Middle frontal gyrus (tissue), 1 donor: Measurements from ENCODE around the gene KIFC3.
"Not testable (repeated sequence)": the region's sequence is repeated elsewhere in the genome, so short reads cannot be mapped to it uniquely, and the experiment has no call there.

ENCODE experiments used
- DNase-seq: peaks from one replicate; pipeline ENCODE4 v3.0.0-alpha.2; 2015; ENCODE audit warnings: low spot score; ENCODE audit errors: extremely low spot score

Gene KIFC3

DNA sequence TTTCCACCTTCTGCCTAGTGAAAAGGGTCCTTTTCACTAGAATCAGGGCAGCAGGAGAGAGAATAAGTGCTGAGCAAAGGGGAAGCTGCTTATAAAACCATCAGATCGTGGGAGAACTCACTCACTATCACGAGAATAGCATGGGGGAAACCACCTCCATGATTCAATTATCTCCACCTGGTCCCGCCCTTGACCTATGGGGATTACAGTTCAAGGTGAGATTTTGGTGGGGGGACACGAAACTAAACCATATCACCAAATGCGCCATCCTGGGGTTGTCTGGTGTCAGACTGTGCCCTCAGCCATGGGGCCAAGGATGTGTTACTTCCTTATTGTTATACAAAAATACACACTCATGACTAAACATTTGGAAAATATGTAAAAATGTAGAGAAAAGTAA is 77.1 kb downstream of the KIFC3 start:
- no peak for DNase-seq

- DNase-seq: no peak
These were observed 77.8 kb downstream of the KIFC3 start for GRCh38 chr16:57724531-57724930.

GRCh38 chr16:57723170-57723569 is 79.1 kb downstream of the KIFC3 start:
- no peak for DNase-seq

DNA sequence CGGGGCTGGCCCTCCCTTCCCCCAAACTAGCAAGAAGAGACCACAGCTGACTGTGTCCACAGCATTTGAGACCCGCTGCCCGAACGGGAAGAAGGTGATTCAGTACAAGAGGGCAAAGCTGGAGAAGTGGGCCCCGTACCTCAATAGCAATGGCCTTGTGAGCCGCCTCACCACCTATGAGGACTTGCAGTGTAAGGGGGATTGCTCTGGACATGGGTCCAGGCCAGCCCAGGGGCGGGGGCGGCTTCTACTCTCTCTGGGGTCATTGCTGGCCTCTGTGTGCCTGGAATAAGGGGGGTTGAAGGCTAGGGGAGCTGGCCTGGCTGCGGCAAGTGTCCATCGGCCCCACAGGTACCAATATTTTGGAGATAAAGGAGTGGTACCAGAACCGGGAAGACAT is 79.6 kb downstream of the KIFC3 start:
- DNase-seq: no peak

GRCh38 chr16:57722210-57722499 is 80.1 kb downstream of the KIFC3 start:
- DNase-seq: no peak

GRCh38 chr16:57721356-57722209 is 80.7 kb downstream of the KIFC3 start:
- DNase-seq: no peak

DNA sequence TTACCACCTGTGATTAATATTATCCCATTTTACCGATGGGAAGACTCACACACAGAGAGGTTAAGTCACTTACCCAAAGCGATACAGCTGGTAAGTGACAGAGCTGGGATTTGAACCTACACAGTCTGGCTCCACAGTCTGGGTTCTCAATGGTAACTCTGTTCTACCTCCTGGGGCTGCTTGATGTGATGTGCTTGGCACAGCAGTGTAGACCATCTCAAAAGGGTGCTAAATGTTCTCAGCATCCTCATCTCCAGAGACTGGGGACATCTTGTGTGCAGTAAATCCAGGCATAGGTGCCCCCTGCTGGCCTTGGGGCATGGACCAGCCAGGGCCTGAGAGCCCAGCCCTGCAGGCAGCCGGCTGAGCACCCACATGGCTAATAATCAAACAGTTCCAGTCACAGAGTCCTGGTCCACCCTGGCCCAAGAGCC is 82.1 kb downstream of the KIFC3 start:
- no peak for DNase-seq

DNA sequence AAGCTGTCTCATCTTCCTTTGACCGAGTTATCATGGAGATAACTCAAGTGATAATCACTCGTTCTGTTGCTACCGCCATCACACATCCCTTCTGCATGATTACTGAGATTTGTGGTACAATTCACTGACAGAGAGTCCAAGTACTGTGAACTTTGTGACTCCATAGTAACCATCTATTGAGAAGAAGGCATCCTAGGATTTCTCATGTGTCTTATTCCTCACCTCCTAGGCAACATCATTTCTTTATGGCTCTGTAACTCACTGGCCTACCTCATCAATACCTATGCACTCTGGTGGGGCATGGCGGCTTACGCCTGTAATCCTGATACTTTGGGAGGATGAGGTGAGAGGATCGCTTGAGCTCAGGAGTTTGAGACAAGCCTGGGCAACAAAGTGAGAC is 88.2 kb downstream of the KIFC3 start:
- DNase-seq: no peak

GRCh38 chr16:57713596-57713995 is 88.7 kb downstream of the KIFC3 start:
- no peak for DNase-seq

GRCh38 chr16:57712569-57712968 is 89.7 kb downstream of the KIFC3 start:
- DNase-seq: not testable (repeated sequence)

- no peak for DNase-seq
These were observed 90.3 kb downstream of the KIFC3 start for GRCh38 chr16:57711993-57712392.

- DNase-seq: no peak
These were observed 90.9 kb downstream of the KIFC3 start for GRCh38 chr16:57711346-57711745.

- no peak for DNase-seq
These were observed 92.6 kb downstream of the KIFC3 start for GRCh38 chr16:57709663-57710062.
